Adrenal gland (tissue), 12 donors: ENCODE measurements around the gene PHF12. TPM values are rescaled to one million over a fixed set of nuclear protein-coding genes. Genes with fewer than 3 reads are reported as not detected.
A peak's percentile ranks its signal among the peaks of the same experiment; 100 is the strongest.
"Not testable (repeated sequence)": the region's sequence is repeated elsewhere in the genome, so short reads cannot be mapped to it uniquely, and the experiment has no call there.

Experiments
- DNase-seq, 7 donors: peaks; one replicate each; pipeline ENCODE4 v3.0.0-alpha.2; 2019 to 2020
- H3K27ac ChIP-seq, 5 donors: fragments of 200-600 bp; sonication (generic) in 4 of 5; 1 replicate in 3 of 5; 2 replicates in 2 of 5; pipeline versions ENCODE4 v1.5.1 to v1.8.0; 2016 to 2020; ENCODE audit warnings: mild to moderate bottlenecking in 1 of 5
- H3K27me3 ChIP-seq: fragments of 200-600 bp; 2 replicates; pipeline ENCODE4 v1.8.0; 2021
- H3K36me3 ChIP-seq, 2 donors: fragments of 200-600 bp; replicated peaks in 1 of 2; 1 replicate in 1 of 2; 2 replicates in 1 of 2; pipeline versions ENCODE4 v1.5.1 to v1.8.0; 2018 to 2022
- H3K4me1 ChIP-seq, 2 donors: fragments of 200-600 bp; replicated peaks in 1 of 2; 1 replicate in 1 of 2; 2 replicates in 1 of 2; pipeline versions ENCODE4 v1.5.1 to v1.8.0; 2018 to 2021
- H3K4me3 ChIP-seq, 4 donors: fragments of 200-600 bp; sonication (generic) in 3 of 4; one replicate each; pipeline ENCODE4 v1.5.1; 2016 to 2018
- H3K9me3 ChIP-seq, 3 donors: fragments of 200-600 bp; sonication (generic) in 1 of 3; replicated peaks in 1 of 3; 1 replicate in 2 of 3; 2 replicates in 1 of 3; pipeline versions ENCODE4 v1.5.1 to v1.8.0; 2016 to 2021
- POLR2A ChIP-seq, 2 donors: fragments of 450-650 bp; IDR thresholded peaks; one replicate each; pipeline ENCODE4 v1.6.1; 2017; ENCODE audit warnings: antibody characterized with exemption in 2 of 2, mild to moderate bottlenecking in 2 of 2, moderate library complexity in 1 of 2
- WGBS, 4 donors: extraction: QIAGEN DNeasy Blood & Tissue Kit in 2 of 4; methylation state at CpG; one replicate each; pipeline versions ENCODE4 v1.1.5 to v1.1.7; 2013 to 2017; 5-methylcytosine and 5-hydroxymethylcytosine counted together
- intact Hi-C, 2 donors: fragments of 100-400 bp; cut with DNase I; formaldehyde crosslinking; loops; one replicate each; pipeline versions ENCODE4 v1.14.1 to v1.15.0; 2022 to 2023
- polyA plus RNA-seq, 3 donors: library from polyadenylated mRNA; stranded (reverse); fragments of 200-250 nt in 2 of 3; fragments of 350-450 nt in 1 of 3; fragmentation: Illumina TruSeq in 1 of 3; extraction: RNeasy Lipid Tissue Mini Kit (QIAGEN cat#74804) in 1 of 3; gene quantifications; one replicate each; pipeline ENCODE4 v1.2.3, GENCODE V29; 2013 to 2014
- total RNA-seq, 9 donors: library from RNA; depleted of rRNA in 4 of 9; stranded (reverse); fragments of >200 nt in 4 of 9; fragments of 120-200 nt in 1 of 9; fragmentation: NEBNext Ultra II Directional in 1 of 9; extraction: Animal tissue kit (Norgen Biotek cat#: 25700) in 1 of 9; gene quantifications; one replicate each; pipeline versions ENCODE4 v1.1.0 to v1.2.4, GENCODE V29; 2013 to 2023
- TF ChIP-seq, protein P1 (sequence below), 6 experiments: fragments of 450-650 bp in 4 of 6; fragments of 200-600 bp in 2 of 6; sonication (generic) in 1 of 6; IDR thresholded peaks; 1 replicate in 5 of 6; 2 replicates in 1 of 6; pipeline versions ENCODE4 v1.5.1 to v1.8.0; 2016 to 2021; ENCODE audit warnings: antibody characterized with exemption in 6 of 6, mild to moderate bottlenecking in 2 of 6, moderate library complexity in 1 of 6
- donor health status: healthy with polysubstance abuse.
- donor health status: Bipolar disorder and iron deficiency.
- donor health status: DM: yes; HTN: yes; CAD: no.
- donor health status: DM: no; HTN: no; CAD: no.
- donor health status: DM: no; HTN: no; CAD: no.
- donor health status: DM: yes; HTN: yes; CAD: no.

Gene PHF12
- total and polyA plus RNA-seq, 12 donors: 14.4 to 47.9 (median 26.3) TPM

DNA sequence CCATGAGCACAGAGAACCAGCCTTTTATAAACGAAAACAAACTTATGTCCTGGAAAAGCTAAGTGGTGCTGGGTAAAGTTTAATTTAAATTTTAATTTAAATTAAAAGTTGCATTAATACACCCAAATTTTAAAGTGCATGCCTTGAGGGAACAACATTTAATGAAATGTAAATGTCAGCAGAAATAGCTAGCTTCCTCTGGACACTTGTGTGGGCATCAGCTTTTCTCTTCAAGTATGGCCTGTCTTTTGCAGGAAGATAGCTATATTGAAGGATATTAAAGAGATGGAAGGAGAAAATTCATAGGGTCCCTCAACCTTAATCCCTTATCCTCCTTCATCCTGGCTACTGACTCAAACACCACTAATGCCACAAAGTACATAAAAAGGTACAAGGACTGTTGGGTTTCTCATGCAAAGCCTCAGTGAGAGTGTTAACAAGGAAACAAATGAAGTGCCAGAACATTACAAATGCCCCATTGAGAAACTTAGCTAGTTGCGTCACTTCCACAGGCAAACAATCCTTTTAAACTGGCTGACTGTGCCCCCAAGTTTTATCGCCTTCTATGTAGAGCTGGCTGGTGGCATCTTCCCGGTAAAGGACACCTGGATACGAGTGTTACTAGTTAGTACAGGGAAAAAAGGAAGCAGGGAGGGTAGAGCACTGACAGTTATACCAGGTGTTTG lies 14.1 kb downstream of the PHF12 start:
- intact Hi-C loops: no loop called here
- Histone ChIP-seq H3K9me3 (no peaks in the 10 kb centered on the region), H3K4me3 (no peak overlapping the region), H3K27ac (peak overlapping the region in 2 of 5 donors; percentile 26 to 51), H3K36me3 (no peaks in the 10 kb centered on the region), H3K4me1 (peaks cover 28 to 57% of the 10 kb centered on the region in 2 donors), H3K27me3 (no peaks in the 10 kb centered on the region)
- DNase-seq: no peak
- WGBS, 4 donors: 55 to 77% (median 75%) methylated on average over 5 of the region's 5 CpGs
- TF ChIP-seq POLR2A (IDR thresholded peaks at IDR 0.05): no peak
- TF ChIP-seq, protein P1, sequence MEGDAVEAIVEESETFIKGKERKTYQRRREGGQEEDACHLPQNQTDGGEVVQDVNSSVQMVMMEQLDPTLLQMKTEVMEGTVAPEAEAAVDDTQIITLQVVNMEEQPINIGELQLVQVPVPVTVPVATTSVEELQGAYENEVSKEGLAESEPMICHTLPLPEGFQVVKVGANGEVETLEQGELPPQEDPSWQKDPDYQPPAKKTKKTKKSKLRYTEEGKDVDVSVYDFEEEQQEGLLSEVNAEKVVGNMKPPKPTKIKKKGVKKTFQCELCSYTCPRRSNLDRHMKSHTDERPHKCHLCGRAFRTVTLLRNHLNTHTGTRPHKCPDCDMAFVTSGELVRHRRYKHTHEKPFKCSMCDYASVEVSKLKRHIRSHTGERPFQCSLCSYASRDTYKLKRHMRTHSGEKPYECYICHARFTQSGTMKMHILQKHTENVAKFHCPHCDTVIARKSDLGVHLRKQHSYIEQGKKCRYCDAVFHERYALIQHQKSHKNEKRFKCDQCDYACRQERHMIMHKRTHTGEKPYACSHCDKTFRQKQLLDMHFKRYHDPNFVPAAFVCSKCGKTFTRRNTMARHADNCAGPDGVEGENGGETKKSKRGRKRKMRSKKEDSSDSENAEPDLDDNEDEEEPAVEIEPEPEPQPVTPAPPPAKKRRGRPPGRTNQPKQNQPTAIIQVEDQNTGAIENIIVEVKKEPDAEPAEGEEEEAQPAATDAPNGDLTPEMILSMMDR (IDR thresholded peaks at IDR 0.05): no peak

DNA sequence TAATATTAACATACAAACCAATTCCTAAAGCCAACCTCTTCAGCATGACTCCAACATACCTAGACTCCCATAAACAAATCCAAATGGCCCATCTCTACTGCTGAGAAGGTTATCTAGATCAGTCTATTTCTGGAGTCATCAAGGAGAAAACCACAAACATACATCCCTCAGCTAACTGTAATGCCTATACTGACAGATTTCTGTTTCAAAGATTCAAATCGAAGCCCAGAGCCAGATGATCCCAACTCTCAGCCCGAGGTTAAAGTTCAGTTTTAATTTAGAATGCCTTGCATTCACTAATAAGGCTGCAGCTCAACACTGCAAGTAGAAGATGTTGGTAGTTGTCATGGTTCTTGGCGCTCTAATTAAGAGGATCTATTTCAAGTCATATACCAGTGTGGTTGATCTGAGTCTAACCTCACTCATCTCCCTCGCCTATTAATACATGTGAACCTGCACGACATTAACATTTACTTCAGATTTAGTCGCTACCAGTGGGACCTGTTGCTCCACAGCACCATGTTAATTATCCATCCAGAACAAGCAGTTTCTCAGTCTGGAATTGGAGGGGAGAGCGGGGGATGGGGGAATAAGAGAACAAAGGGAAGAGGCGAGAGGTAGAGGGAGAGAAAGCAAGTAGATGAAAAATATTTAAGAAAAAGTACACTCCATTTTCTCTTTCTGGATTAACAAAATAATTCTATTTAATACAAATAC lies 15.4 kb downstream of the PHF12 start:
- H3K27ac ChIP-seq: no peak overlapping the region
- H3K27me3 ChIP-seq: no peaks in the 10 kb centered on the region
- intact Hi-C loops: no loop called here
- 87 to 92% (median 91%) methylated on average over 8 of the region's 8 CpGs for WGBS, 4 donors
- no peak overlapping the region for H3K4me3 ChIP-seq
- TF ChIP-seq, protein P1 (IDR thresholded peaks at IDR 0.05): no peak
- no peak for TF ChIP-seq POLR2A (IDR thresholded peaks at IDR 0.05)
- DNase-seq: no peak
- no peaks in the 10 kb centered on the region for H3K36me3 ChIP-seq
- peaks cover 26 to 52% of the 10 kb centered on the region in 2 donors for H3K4me1 ChIP-seq
- H3K9me3 ChIP-seq: no peaks in the 10 kb centered on the region

DNA sequence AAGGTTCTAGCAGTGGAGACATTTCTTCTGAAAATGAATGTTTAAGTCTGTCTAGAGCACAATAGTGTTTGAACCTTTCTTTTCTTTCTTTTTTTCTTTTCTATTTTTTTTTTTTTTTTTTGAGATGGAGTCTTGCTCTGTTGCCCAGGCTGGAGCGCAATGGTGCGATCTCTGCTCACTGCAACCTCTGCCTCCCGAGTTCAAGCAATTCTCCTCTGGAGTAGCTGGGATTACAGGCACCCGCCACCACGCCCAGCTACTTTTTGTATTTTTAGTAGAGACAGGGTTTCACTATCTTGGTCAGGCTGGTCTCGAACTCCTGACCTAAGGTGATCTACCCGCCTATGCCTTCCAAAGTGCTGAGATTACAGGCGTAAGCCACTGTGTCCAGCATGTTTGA lies 16.8 kb downstream of the PHF12 start:
- WGBS, 4 donors: 98 to 100% (median 99%) methylated on average over 7 to 8 of the region's 8 CpGs
- peaks cover 16 to 41% of the 10 kb centered on the region in 2 donors for H3K4me1 ChIP-seq
- H3K4me3 ChIP-seq: not testable (repeated sequence)

DNA sequence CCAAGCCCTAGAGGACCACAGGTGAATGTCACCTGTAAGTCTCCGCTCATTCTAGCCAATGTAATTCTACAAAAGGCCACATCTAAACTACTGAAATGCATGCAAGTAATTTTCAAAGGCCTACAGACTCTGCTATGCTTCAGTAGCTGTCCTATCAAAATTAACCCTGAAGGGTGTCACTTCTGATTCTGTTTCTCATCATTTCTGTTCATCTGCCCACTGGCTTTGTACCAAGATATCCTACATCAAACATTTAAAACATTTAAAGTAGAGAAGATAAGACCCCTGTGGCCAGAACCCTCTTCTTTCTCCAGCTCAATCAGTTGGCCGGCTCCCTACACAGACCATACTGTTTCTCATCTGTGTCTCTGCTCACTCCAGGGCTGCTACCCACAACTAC lies 21.5 kb downstream of the PHF12 start:
- Histone ChIP-seq H3K9me3 (no peaks in the 10 kb centered on the region), H3K27ac (no peak overlapping the region), H3K36me3 (no peaks in the 10 kb centered on the region), H3K4me1 (peaks cover 0 to 26% of the 10 kb centered on the region in 2 donors), H3K27me3 (no peaks in the 10 kb centered on the region), H3K4me3 (no peak overlapping the region)
- intact Hi-C loops: no loop called here
- WGBS, 4 donors: 92 to 100% (median 94%) methylated on average over 2 of the region's 2 CpGs
- DNase-seq: no peak
- TF ChIP-seq, protein P1 (IDR thresholded peaks at IDR 0.05): no peak
- TF ChIP-seq POLR2A (IDR thresholded peaks at IDR 0.05): no peak

More for the DNA sequence above, 16.8 kb downstream of the PHF12 start:
- DNase-seq, intact Hi-C loops, H3K27ac ChIP-seq, H3K27me3 ChIP-seq, H3K9me3 ChIP-seq, H3K36me3 ChIP-seq: not testable (repeated sequence)
